Heart left ventricle (tissue), 16 donors: ENCODE data around the gene CLK4. TPM values are rescaled to one million over a fixed set of nuclear protein-coding genes. Genes with fewer than 3 reads are reported as not detected.

Experiments
- ATAC-seq, 4 donors: fragments of 200-7000 bp; cut with Tn5 transposase; one replicate each; pipeline ENCODE4 v1.9.1; 2020 to 2022; ENCODE audit warnings: moderate library complexity in 4 of 4, mild to moderate bottlenecking in 3 of 4, moderate number of reproducible peaks in 1 of 4
- DNase-seq, 5 donors: peaks; one replicate each; pipeline ENCODE4 v3.0.0-alpha.2; 2020
- H3K27ac ChIP-seq, 12 donors: fragments of 200-600 bp; sonication (generic) in 4 of 12; one replicate each; pipeline versions ENCODE4 v1.5.0 to v1.8.0; 2016 to 2022; ENCODE audit warnings: mild to moderate bottlenecking in 2 of 12
- H3K27me3 ChIP-seq, 9 donors: fragments of 200-600 bp; sonication (generic) in 2 of 9; one replicate each; pipeline versions ENCODE4 v1.5.1 to v1.8.0; 2016 to 2022; ENCODE audit warnings: mild to moderate bottlenecking in 3 of 9
- H3K36me3 ChIP-seq, 9 donors: fragments of 200-600 bp; sonication (generic) in 2 of 9; one replicate each; pipeline versions ENCODE4 v1.5.0 to v1.8.0; 2018 to 2022; ENCODE audit warnings: mild to moderate bottlenecking in 2 of 9
- H3K4me1 ChIP-seq, 12 donors: fragments of 200-600 bp; sonication (generic) in 4 of 12; one replicate each; pipeline versions ENCODE4 v1.5.0 to v1.8.0; 2016 to 2022; ENCODE audit warnings: mild to moderate bottlenecking in 3 of 12
- H3K4me3 ChIP-seq, 12 donors: fragments of 200-600 bp; sonication (generic) in 4 of 12; one replicate each; pipeline versions ENCODE4 v1.5.0 to v1.8.0; 2017 to 2022; ENCODE audit warnings: mild to moderate bottlenecking in 9 of 12, moderate library complexity in 4 of 12
- H3K9me3 ChIP-seq, 12 donors: fragments of 200-600 bp; sonication (generic) in 4 of 12; one replicate each; pipeline versions ENCODE4 v1.5.0 to v1.8.0; 2016 to 2022; ENCODE audit warnings: mild to moderate bottlenecking in 1 of 12
- CTCF ChIP-seq, 12 donors: fragments of 200-600 bp; sonication (generic) in 4 of 12; IDR thresholded peaks; one replicate each; pipeline versions ENCODE4 v1.5.0 to v1.8.0; 2018 to 2022; ENCODE audit warnings: antibody characterized with exemption in 12 of 12, mild to moderate bottlenecking in 5 of 12
- POLR2A ChIP-seq, 2 donors: fragments of 450-650 bp; IDR thresholded peaks; one replicate each; pipeline ENCODE4 v1.6.1; 2017; ENCODE audit warnings: antibody characterized with exemption in 2 of 2, mild to moderate bottlenecking in 2 of 2, moderate library complexity in 2 of 2
- WGBS, 4 donors: extraction: QIAGEN DNeasy Blood & Tissue Kit in 2 of 4; methylation state at CpG; one replicate each; pipeline versions ENCODE4 v1.1.5 to v1.1.7; 2013 to 2018; 5-methylcytosine and 5-hydroxymethylcytosine counted together
- intact Hi-C, 10 donors: fragments of 100-400 bp; cut with DNase I; formaldehyde crosslinking; loops; one replicate each; pipeline versions ENCODE4 v1.11.1 to v1.14.2; 2022
- polyA plus RNA-seq, 2 donors: library from polyadenylated mRNA; stranded (reverse); fragments of 200-250 nt; gene quantifications; one replicate each; pipeline ENCODE4 v1.2.3, GENCODE V29; 2013
- total RNA-seq, 9 donors: library from RNA; depleted of rRNA in 2 of 9; stranded (reverse); fragments of >200 nt in 2 of 9; fragmentation: NEBNext Ultra II Directional in 3 of 9; extraction: Animal tissue kit (Norgen Biotek cat#: 25700) in 3 of 9; gene quantifications; one replicate each; pipeline versions ENCODE4 v1.1.0 to v1.2.4, GENCODE V29; 2016 to 2023
- donor health status: ischemic (EF 13 %, LVEDD 7.1; RV severe dilation, severe dysfunction).
- donor health status: healthy with polysubstance abuse.
- donor health status: DM: no; HTN: yes; CAD: no.
- donor health status: DM: no; HTN: no; CAD: no.
- donor health status: ischemic (EF 25% LVEDD 6.9; RV normal size, moderate dysfunction).
- donor health status: ischemic (EF 25% LVEDD 5.7; RV mildly dilated, moderate dysfunction).
- donor health status: healthy.
- donor health status: DM: yes; HTN: yes; CAD: no.
- donor health status: ischemic (EF 35%, LVEDD 5.7; RV mildly dilated, moderate dysfunction).
- donor health status: nonischemic (EF 11% LVEDD 7.7; RV severe dilation, severe dysfunction).
- donor health status: DM: yes; HTN: yes; CAD: no.
- donor health status: PGD.
- donor health status: ischemic (EF 29% LVEDD 5.4; RV normal size, mild dysfunction).
- donor health status: nonischemic (EF 23%, LVEDD 6.1; RV moderate dilation, normal function).

CLK4 gene
- total and polyA plus RNA-seq, 11 donors = 5.2 to 24.0 (median 16.3) TPM

- no peak overlapping the region for H3K4me3 ChIP-seq
- ATAC-seq (no peak), DNase-seq (no peak)
- intact Hi-C loops = no loop called here
- peaks cover 0 to 16% (median 0%) of the 10 kb centered on the region in 12 donors for H3K4me1 ChIP-seq
- H3K27ac ChIP-seq = no peak overlapping the region
- H3K36me3 ChIP-seq = peaks cover 0 to 100% (median 98%) of the 10 kb centered on the region in 9 donors
- 60 to 70% (median 65%) methylated on average over 3 of the region's 3 CpGs for WGBS, 4 donors
- no peaks in the 10 kb centered on the region for H3K27me3 ChIP-seq
- H3K9me3 ChIP-seq = no peaks in the 10 kb centered on the region
- TF ChIP-seq CTCF (IDR thresholded peaks at IDR 0.05) (no peak), POLR2A (IDR thresholded peaks at IDR 0.05) (no peak)
Measured at GRCh38 chr5:178605788-178606187, 21.1 kb downstream of the CLK4 start.

- no peak for TF ChIP-seq CTCF (IDR thresholded peaks at IDR 0.05)
- TF ChIP-seq POLR2A (IDR thresholded peaks at IDR 0.05) = no peak
- ATAC-seq (peak in 1 of 4 donors; percentile 36), DNase-seq (no peak)
- peak overlapping the region in 2 of 12 donors; percentile 23 to 38 for H3K27ac ChIP-seq
- H3K4me1 ChIP-seq = peaks cover 0 to 16% (median 0%) of the 10 kb centered on the region in 12 donors
- H3K9me3 ChIP-seq = no peaks in the 10 kb centered on the region
- peaks cover 0 to 93% (median 75%) of the 10 kb centered on the region in 9 donors for H3K36me3 ChIP-seq
- H3K27me3 ChIP-seq = no peaks in the 10 kb centered on the region
- no peak overlapping the region for H3K4me3 ChIP-seq
- intact Hi-C loops = no loop called here
- 59 to 75% (median 64%) methylated on average over 2 of the region's 2 CpGs for WGBS, 4 donors
Measured at GRCh38 chr5:178602752-178603151, 24.1 kb downstream of the CLK4 start.

- H3K4me3 ChIP-seq = no peak overlapping the region
- H3K27ac ChIP-seq = no peak overlapping the region
- TF ChIP-seq POLR2A (IDR thresholded peaks at IDR 0.05) (no peak), CTCF (IDR thresholded peaks at IDR 0.05) (no peak)
- WGBS, 4 donors = 48 to 97% (median 96%) methylated on average over 2 of the region's 2 CpGs
- ATAC-seq = no peak
- H3K36me3 ChIP-seq = peaks cover 0 to 40% (median 17%) of the 10 kb centered on the region in 9 donors
- no peaks in the 10 kb centered on the region for H3K27me3 ChIP-seq
- intact Hi-C loops = no loop called here
- no peak for DNase-seq
- H3K9me3 ChIP-seq = peaks cover 0 to 26% (median 15%) of the 10 kb centered on the region in 12 donors
- peaks cover 0 to 10% (median 5%) of the 10 kb centered on the region in 12 donors for H3K4me1 ChIP-seq
Measured at GRCh38 chr5:178595750-178596149, 31.1 kb downstream of the CLK4 start.

- DNase-seq (no peak), ATAC-seq (no peak)
- no peak overlapping the region for H3K27ac ChIP-seq
- no peak overlapping the region for H3K4me3 ChIP-seq
- no peak for TF ChIP-seq POLR2A (IDR thresholded peaks at IDR 0.05)
- no peak for TF ChIP-seq CTCF (IDR thresholded peaks at IDR 0.05)
- H3K36me3 ChIP-seq = peaks cover 0 to 35% (median 11%) of the 10 kb centered on the region in 9 donors
- H3K27me3 ChIP-seq = peaks cover 0 to 6% (median 0%) of the 10 kb centered on the region in 9 donors
- intact Hi-C loops = no loop called here
- peaks cover 0 to 16% (median 8%) of the 10 kb centered on the region in 12 donors for H3K4me1 ChIP-seq
- H3K9me3 ChIP-seq = peaks cover 0 to 26% (median 15%) of the 10 kb centered on the region in 12 donors
Measured at GRCh38 chr5:178595150-178595549, 31.7 kb downstream of the CLK4 start.
